ENCODE measurements around the gene MFN2. TPM values are rescaled to one million over a fixed set of nuclear protein-coding genes. Genes with fewer than 3 reads are reported as not detected.

Gene MFN2
- total RNA-seq, 3 donors from 2014 or later (not counting 1 experiment from before 2014, with no cell fraction given) = 54.7 to 65.9 (median 55.8) TPM

DNA sequence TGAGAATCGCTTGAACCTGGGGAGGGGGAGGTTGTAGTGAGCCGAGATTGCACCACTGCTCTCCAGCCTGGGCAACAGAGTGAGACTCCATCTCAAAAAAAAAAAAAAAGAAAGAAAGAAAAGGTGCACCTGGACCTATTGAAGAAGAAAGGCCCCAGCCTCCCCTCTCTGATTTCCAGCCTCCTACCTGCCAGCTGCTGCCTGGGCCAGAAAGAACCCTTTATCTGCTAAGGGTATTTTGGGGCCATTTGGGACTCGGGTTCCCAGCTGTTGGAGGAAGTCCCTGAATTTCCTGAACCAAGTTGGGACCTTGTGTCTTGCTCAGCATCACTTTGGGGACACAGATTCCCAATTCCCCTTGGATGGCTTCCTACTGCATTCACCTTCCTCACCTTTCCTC, 79.0 kb downstream of the MFN2 start:
- H3K4me3 ChIP-seq (ENCODE audit: low read length) = no peak overlapping the region
- no peaks in the 10 kb centered on the region for H3K36me3 ChIP-seq (ENCODE audit: control insufficient read depth, insufficient read depth, low read length)
- DNase-seq (no peak), ATAC-seq (no peak)
- no peaks in the 10 kb centered on the region for H3K9me3 ChIP-seq (ENCODE audit: control insufficient read depth, insufficient read depth, low read length)
- H3K27ac ChIP-seq (ENCODE audit: low read length) = no peak overlapping the region
- peaks cover 16% of the 10 kb centered on the region for H3K27me3 ChIP-seq (ENCODE audit: control insufficient read depth, insufficient read depth, low read length)
- peaks cover 15% of the 10 kb centered on the region for H3K4me1 ChIP-seq (ENCODE audit: control insufficient read depth, insufficient read depth, low read length)
- H3K4me3 Mint-ChIP-seq = no peak overlapping the region
- H3K27me3 Mint-ChIP-seq (ENCODE audit: low read depth in 2 of 2) = peaks cover 18 to 25% of the 10 kb centered on the region in 2 donors
- H3K27ac Mint-ChIP-seq = no peak overlapping the region
- TF ChIP-seq, protein P1, sequence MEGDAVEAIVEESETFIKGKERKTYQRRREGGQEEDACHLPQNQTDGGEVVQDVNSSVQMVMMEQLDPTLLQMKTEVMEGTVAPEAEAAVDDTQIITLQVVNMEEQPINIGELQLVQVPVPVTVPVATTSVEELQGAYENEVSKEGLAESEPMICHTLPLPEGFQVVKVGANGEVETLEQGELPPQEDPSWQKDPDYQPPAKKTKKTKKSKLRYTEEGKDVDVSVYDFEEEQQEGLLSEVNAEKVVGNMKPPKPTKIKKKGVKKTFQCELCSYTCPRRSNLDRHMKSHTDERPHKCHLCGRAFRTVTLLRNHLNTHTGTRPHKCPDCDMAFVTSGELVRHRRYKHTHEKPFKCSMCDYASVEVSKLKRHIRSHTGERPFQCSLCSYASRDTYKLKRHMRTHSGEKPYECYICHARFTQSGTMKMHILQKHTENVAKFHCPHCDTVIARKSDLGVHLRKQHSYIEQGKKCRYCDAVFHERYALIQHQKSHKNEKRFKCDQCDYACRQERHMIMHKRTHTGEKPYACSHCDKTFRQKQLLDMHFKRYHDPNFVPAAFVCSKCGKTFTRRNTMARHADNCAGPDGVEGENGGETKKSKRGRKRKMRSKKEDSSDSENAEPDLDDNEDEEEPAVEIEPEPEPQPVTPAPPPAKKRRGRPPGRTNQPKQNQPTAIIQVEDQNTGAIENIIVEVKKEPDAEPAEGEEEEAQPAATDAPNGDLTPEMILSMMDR (IDR thresholded peaks at IDR 0.05) = no peak
- intact Hi-C loops (cut with micrococcal nuclease) = no loop called here
- 77% methylated on average over 3 of the region's 3 CpGs for WGBS (ENCODE audit: insufficient coverage)
- H3K4me1 Mint-ChIP-seq = peaks cover 10 to 16% of the 10 kb centered on the region in 2 donors
- no peaks in the 10 kb centered on the region for H3K9me3 Mint-ChIP-seq
- no peaks in the 10 kb centered on the region for H3K36me3 Mint-ChIP-seq

DNA sequence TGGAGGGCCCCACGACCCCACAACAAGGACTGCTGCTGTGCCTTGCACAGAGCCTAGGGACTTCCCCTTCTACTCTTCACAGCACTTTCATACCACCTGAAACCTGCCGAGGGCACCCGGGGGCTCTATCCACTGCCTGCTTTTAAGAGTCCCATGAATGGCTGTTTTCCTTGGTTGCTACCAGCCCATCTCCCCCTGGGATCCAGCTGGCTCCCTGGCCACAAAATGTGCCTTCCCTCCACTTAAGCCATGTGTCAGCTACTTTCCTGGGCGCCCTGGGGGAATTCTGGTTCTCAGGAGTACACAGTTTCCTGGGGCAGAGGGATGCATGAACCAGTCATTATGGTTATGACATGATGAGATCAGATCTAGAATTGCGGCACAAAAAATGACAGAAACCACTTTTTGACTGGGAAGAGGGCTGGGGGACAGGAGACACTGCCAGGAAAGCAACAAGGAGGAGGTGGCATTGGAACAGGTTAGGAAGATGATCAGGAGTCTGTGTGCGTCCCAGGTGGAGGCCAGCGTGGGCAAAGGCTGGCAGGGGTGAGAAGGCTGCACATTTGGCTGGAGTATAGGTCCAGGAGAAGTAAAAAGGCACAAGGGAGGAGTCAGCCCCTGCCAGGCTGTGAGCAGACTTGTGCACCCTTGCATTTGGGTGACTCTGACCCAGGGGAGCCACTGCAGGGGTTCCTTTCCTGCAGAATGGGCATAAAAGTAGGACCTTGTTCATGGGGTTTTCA, 79.6 kb downstream of the MFN2 start:
- Histone ChIP-seq H3K27ac (ENCODE audit: low read length) (no peak overlapping the region), H3K9me3 (ENCODE audit: control insufficient read depth, insufficient read depth, low read length) (no peaks in the 10 kb centered on the region), H3K4me1 (ENCODE audit: control insufficient read depth, insufficient read depth, low read length) (peaks cover 20% of the 10 kb centered on the region), H3K4me3 (ENCODE audit: low read length) (no peak overlapping the region), H3K27me3 (ENCODE audit: control insufficient read depth, insufficient read depth, low read length) (peaks cover 22% of the 10 kb centered on the region), H3K36me3 (ENCODE audit: control insufficient read depth, insufficient read depth, low read length) (no peaks in the 10 kb centered on the region)
- no peaks in the 10 kb centered on the region for H3K9me3 Mint-ChIP-seq
- no peaks in the 10 kb centered on the region for H3K36me3 Mint-ChIP-seq
- peaks cover 24 to 30% of the 10 kb centered on the region in 2 donors for H3K27me3 Mint-ChIP-seq (ENCODE audit: low read depth in 2 of 2)
- intact Hi-C loops (cut with micrococcal nuclease) = no loop called here
- H3K4me1 Mint-ChIP-seq = peaks cover 12 to 20% of the 10 kb centered on the region in 2 donors
- ATAC-seq (no peak), DNase-seq (no peak)
- 46% methylated on average over 7 of the region's 7 CpGs for WGBS (ENCODE audit: insufficient coverage)
- no peak overlapping the region for H3K4me3 Mint-ChIP-seq
- H3K27ac Mint-ChIP-seq = no peak overlapping the region
- TF ChIP-seq, protein P1 (IDR thresholded peaks at IDR 0.05) = no peak

DNA sequence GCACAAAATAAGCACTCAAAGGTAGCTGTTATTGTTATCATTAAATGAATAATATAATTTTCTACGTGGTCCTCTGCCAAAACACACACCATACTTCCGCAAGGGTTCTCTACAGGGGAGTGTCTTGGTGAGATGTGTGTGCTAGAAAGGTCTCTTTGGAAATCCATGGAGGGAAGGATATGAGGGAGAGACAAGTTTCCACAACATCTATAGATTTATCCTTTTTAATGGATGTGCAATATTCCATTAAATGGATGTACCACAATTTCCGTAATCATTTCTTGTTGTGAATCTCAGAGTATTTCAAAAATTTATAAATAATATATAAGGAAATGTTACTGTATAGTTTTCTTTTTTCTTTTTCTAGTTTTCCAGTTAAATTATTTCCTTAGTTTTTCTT, 80.3 kb downstream of the MFN2 start:
- Histone ChIP-seq H3K4me1 (ENCODE audit: control insufficient read depth, insufficient read depth, low read length) (peaks cover 20% of the 10 kb centered on the region), H3K27me3 (ENCODE audit: control insufficient read depth, insufficient read depth, low read length) (peaks cover 26% of the 10 kb centered on the region), H3K4me3 (ENCODE audit: low read length) (no peak overlapping the region), H3K27ac (ENCODE audit: low read length) (no peak overlapping the region), H3K36me3 (ENCODE audit: control insufficient read depth, insufficient read depth, low read length) (no peaks in the 10 kb centered on the region), H3K9me3 (ENCODE audit: control insufficient read depth, insufficient read depth, low read length) (no peaks in the 10 kb centered on the region)
- intact Hi-C loops (cut with micrococcal nuclease) = no loop called here
- Mint-ChIP-seq H3K4me3 (no peak overlapping the region), H3K9me3 (no peaks in the 10 kb centered on the region), H3K27ac (no peak overlapping the region), H3K36me3 (no peaks in the 10 kb centered on the region), H3K27me3 (ENCODE audit: low read depth in 2 of 2) (peaks cover 26 to 30% of the 10 kb centered on the region in 2 donors), H3K4me1 (peaks cover 13 to 21% of the 10 kb centered on the region in 2 donors)
- WGBS (ENCODE audit: insufficient coverage) = no CpG with 5 or more reads among the region's 3 CpGs
- ATAC-seq (no peak), DNase-seq (no peak)
- TF ChIP-seq, protein P1 (IDR thresholded peaks at IDR 0.05) = no peak

Other genes starting within 250 kb of the MFN2 start
- gene AGTRAP, start 244.3 kb upstream of the MFN2 start, total RNA-seq = 100 to 1,000 TPM in 2 of 3 donors, 10 to 100 TPM in 1; 94.6 to 122 (median 104) TPM
- gene C1orf167, start 218.3 kb upstream of the MFN2 start, total RNA-seq = under 1 TPM in 1 of 3 donors, not detected in 2; 0.15 TPM
- gene MTHFR, start 174.5 kb upstream of the MFN2 start, total RNA-seq = 10 to 100 TPM; 61.8 to 78.4 (median 69.5) TPM
- gene CLCN6, start 174.3 kb upstream of the MFN2 start, total RNA-seq = 10 to 100 TPM; 21.4 to 28.6 (median 25.6) TPM
- gene NPPA, start 132.7 kb upstream of the MFN2 start, total RNA-seq = not detected
- not detected for gene NPPB, start 121.5 kb upstream of the MFN2 start, total RNA-seq
- 10 to 100 TPM; 32.0 to 44.8 (median 40.4) TPM for gene KIAA2013, start 54.0 kb upstream of the MFN2 start, total RNA-seq
- 10 to 100 TPM; 69.8 to 80.5 (median 80.4) TPM for gene PLOD1, start 45.7 kb upstream of the MFN2 start, total RNA-seq
- gene MIIP, start 39.1 kb downstream of the MFN2 start, total RNA-seq = 10 to 100 TPM; 27.2 to 28.5 (median 27.9) TPM
- 1 to 10 TPM in 1 of 3 donors, under 1 TPM in 2; 0.34 to 1.7 (median 0.50) TPM for gene TNFRSF8, start 82.9 kb downstream of the MFN2 start, total RNA-seq
- 100 to 1,000 TPM; 152 to 173 (median 172) TPM for gene TNFRSF1B, start 186.5 kb downstream of the MFN2 start, total RNA-seq
- 10 to 100 TPM; 66.3 to 94.0 (median 81.7) TPM for gene VPS13D, start 249.6 kb downstream of the MFN2 start, total RNA-seq

Measured in natural killer cell (primary cell).